Activated CD8-positive, alpha-beta T cell treated with anti-CD3 and anti-CD28 coated beads, Interleukin-2, amount 10 ng/mL, durations not matched to agents 7 days and 5 days (primary cell): ENCODE data around the gene AMBRA1. TPM values are rescaled to one million over a fixed set of nuclear protein-coding genes. Genes with fewer than 3 reads are reported as not detected.

Experiments
- ATAC-seq: fragments of 150-1000 bp; cut with Tn5 transposase; one replicate; pipeline ENCODE4 v1.10.0; 2021; ENCODE audit warnings: moderate library complexity
- CTCF ChIA-PET: fragments of 350-600 bp; sonication (Branson Sonifier 250); formaldehyde crosslinking; loops from one replicate; lab custom pipeline; 2021; ENCODE audit warnings: antibody characterized with exemption; lab: Charles Lee
- POLR2A ChIA-PET: fragments of 350-600 bp; sonication (Branson Sonifier 250); formaldehyde crosslinking; loops from one replicate; lab custom pipeline; 2021; ENCODE audit warnings: antibody characterized with exemption; lab: Charles Lee
- DNase-seq: peaks from one replicate; pipeline ENCODE4 v3.0.0-alpha.2; 2020
- H3K27ac Mint-ChIP-seq: one replicate; pipeline ENCODE4 v1.8.0; 2021; ENCODE audit warnings: mild to moderate bottlenecking, mixed read lengths
- H3K27me3 Mint-ChIP-seq: one replicate; pipeline ENCODE4 v1.8.0; 2021; ENCODE audit warnings: low read depth, mixed read lengths
- H3K36me3 Mint-ChIP-seq: one replicate; pipeline ENCODE4 v1.8.0; 2021; ENCODE audit warnings: low read depth, mixed read lengths
- H3K4me1 Mint-ChIP-seq: one replicate; pipeline ENCODE4 v1.8.0; 2021; ENCODE audit warnings: low read depth, mixed read lengths
- H3K4me3 Mint-ChIP-seq: one replicate; pipeline ENCODE4 v1.8.0; 2021; ENCODE audit warnings: mild to moderate bottlenecking, mixed read lengths
- H3K9me3 Mint-ChIP-seq: one replicate; pipeline ENCODE4 v1.8.0; 2022; ENCODE audit warnings: mixed read lengths; ENCODE audit not compliant: insufficient read depth
- total RNA-seq, 2 experiments: library from RNA; stranded (reverse); gene quantifications; one replicate each; pipeline ENCODE4 v1.2.3, GENCODE V29; 2021

AMBRA1 gene
- total RNA-seq, 2 experiments from 2014 or later = 34.0 to 35.1 TPM

GRCh38 chr11:46393759-46394158 lies 200.1 kb downstream of the AMBRA1 start:
- H3K4me1 Mint-ChIP-seq = peaks cover 20% of the 10 kb centered on the region
- POLR2A ChIA-PET = no interaction called here
- H3K36me3 Mint-ChIP-seq = peaks cover 12% of the 10 kb centered on the region
- ATAC-seq = no peak
- H3K27me3 Mint-ChIP-seq = peaks cover 33% of the 10 kb centered on the region
- CTCF ChIA-PET = interaction anchor here (1.5 kb wide), 1 partner anchor 135 kb away, joined by 5 read pairs; no protein-coding TSS in a partner anchor
- no peak overlapping the region for H3K4me3 Mint-ChIP-seq
- no peaks in the 10 kb centered on the region for H3K9me3 Mint-ChIP-seq
- no peak for DNase-seq
- H3K27ac Mint-ChIP-seq = no peak overlapping the region

GRCh38 chr11:46393231-46393616 lies 200.6 kb downstream of the AMBRA1 start:
- Mint-ChIP-seq H3K36me3 (peaks cover 12% of the 10 kb centered on the region), H3K27ac (no peak overlapping the region), H3K4me1 (peaks cover 24% of the 10 kb centered on the region)

GRCh38 chr11:46392421-46393230 lies 201.2 kb downstream of the AMBRA1 start:
- Mint-ChIP-seq H3K4me3 (peak overlapping the region; percentile 66), H3K9me3 (no peaks in the 10 kb centered on the region), H3K27ac (no peak overlapping the region), H3K36me3 (peaks cover 11% of the 10 kb centered on the region), H3K4me1 (peaks cover 28% of the 10 kb centered on the region), H3K27me3 (peaks cover 43% of the 10 kb centered on the region)
- peak; percentile 85 for ATAC-seq
- POLR2A ChIA-PET = no interaction called here
- CTCF ChIA-PET = interaction anchor here (0.9 to 4.9 kb wide), 5 partner anchors 12 to 137 kb away, joined by 3 to 13 read pairs (median 3); no protein-coding TSS in a partner anchor
- DNase-seq = peak; percentile 86

More at GRCh38 chr11:46393231-46393616, 200.6 kb downstream of the AMBRA1 start:
- ChIA-PET POLR2A (no interaction called here), CTCF (interaction anchor here (1.5 kb wide), 1 partner anchor 136 kb away, joined by 5 read pairs; no protein-coding TSS in a partner anchor)
- DNase-seq (no peak), ATAC-seq (no peak)
- Mint-ChIP-seq H3K27me3 (peaks cover 38% of the 10 kb centered on the region), H3K4me3 (peak overlapping the region; percentile 66), H3K9me3 (no peaks in the 10 kb centered on the region)

GRCh38 chr11:46391578-46392420 lies 202.0 kb downstream of the AMBRA1 start, which contains the start of gene CHRM4:
TSS of gene CHRM4 (minus strand) at chr11:46391776. CDS start at chr11:46386557, 5,219 bp downstream.
- CTCF ChIA-PET = interaction anchor here (0.9 to 4.9 kb wide), 5 partner anchors 13 to 137 kb away, joined by 3 to 13 read pairs (median 3); no protein-coding TSS in a partner anchor
- H3K4me3 Mint-ChIP-seq = peak within 1 kb of the TSS; percentile 66
- H3K9me3 Mint-ChIP-seq = no peaks in the 10 kb centered on the region
- no peak for DNase-seq
- peaks cover 3% of the 10 kb centered on the region for H3K36me3 Mint-ChIP-seq
- peaks cover 49% of the 10 kb centered on the region for H3K27me3 Mint-ChIP-seq
- POLR2A ChIA-PET = no interaction called here
- no peak within 1 kb of the TSS for H3K27ac Mint-ChIP-seq
- ATAC-seq = no peak
- H3K4me1 Mint-ChIP-seq = peaks cover 33% of the 10 kb centered on the region

- POLR2A ChIA-PET = no interaction called here
These were observed 202.6 kb downstream of the AMBRA1 start for GRCh38 chr11:46391186-46391577.

GRCh38 chr11:46390331-46391171 lies 203.3 kb downstream of the AMBRA1 start:
- Mint-ChIP-seq H3K4me1 (peaks cover 33% of the 10 kb centered on the region), H3K36me3 (peaks cover 2% of the 10 kb centered on the region), H3K9me3 (no peaks in the 10 kb centered on the region), H3K27me3 (peaks cover 60% of the 10 kb centered on the region), H3K27ac (no peak overlapping the region), H3K4me3 (no peak overlapping the region)
- DNase-seq (no peak), ATAC-seq (no peak)
- POLR2A ChIA-PET = no interaction called here
- CTCF ChIA-PET = interaction anchor here (0.6 to 4.9 kb wide), 6 partner anchors 9 to 353 kb away, joined by 3 to 13 read pairs (median 6); no protein-coding TSS in a partner anchor

More at GRCh38 chr11:46391186-46391577, 202.6 kb downstream of the AMBRA1 start:
- ATAC-seq = no peak
- no peak overlapping the region for H3K27ac Mint-ChIP-seq
- H3K36me3 Mint-ChIP-seq = peaks cover 3% of the 10 kb centered on the region
- H3K4me1 Mint-ChIP-seq = peaks cover 33% of the 10 kb centered on the region
- H3K4me3 Mint-ChIP-seq = no peak overlapping the region
- CTCF ChIA-PET = interaction anchor here (4.9 kb wide), 1 partner anchor 99 kb away, joined by 13 read pairs; no protein-coding TSS in a partner anchor
- H3K27me3 Mint-ChIP-seq = peaks cover 55% of the 10 kb centered on the region
- no peaks in the 10 kb centered on the region for H3K9me3 Mint-ChIP-seq
- DNase-seq = no peak

- Mint-ChIP-seq H3K4me1 (peaks cover 33% of the 10 kb centered on the region), H3K4me3 (peak overlapping the region; percentile 31), H3K27me3 (peaks cover 60% of the 10 kb centered on the region), H3K27ac (no peak overlapping the region), H3K36me3 (peaks cover 2% of the 10 kb centered on the region), H3K9me3 (no peaks in the 10 kb centered on the region)
- DNase-seq (peak; percentile 63), ATAC-seq (peak; percentile 43)
- POLR2A ChIA-PET = no interaction called here
- CTCF ChIA-PET = interaction anchor here (0.6 to 4.9 kb wide), 15 partner anchors 10 to 354 kb away, joined by 3 to 13 read pairs (median 4); no protein-coding TSS in a partner anchor
These were observed 204.1 kb downstream of the AMBRA1 start for GRCh38 chr11:46389450-46390330.

- DNase-seq (no peak), ATAC-seq (no peak)
- H3K27ac Mint-ChIP-seq = no peak overlapping the region
- ChIA-PET CTCF (interaction anchor here (0.6 to 4.9 kb wide), 21 partner anchors 9 to 355 kb away, joined by 3 to 13 read pairs (median 3); no protein-coding TSS in a partner anchor), POLR2A (no interaction called here)
- no peak overlapping the region for H3K4me3 Mint-ChIP-seq
- H3K9me3 Mint-ChIP-seq = no peaks in the 10 kb centered on the region
- peaks cover 33% of the 10 kb centered on the region for H3K4me1 Mint-ChIP-seq
- peaks cover 58% of the 10 kb centered on the region for H3K27me3 Mint-ChIP-seq
- peaks cover 2% of the 10 kb centered on the region for H3K36me3 Mint-ChIP-seq
These were observed 205.0 kb downstream of the AMBRA1 start for GRCh38 chr11:46388619-46389449.

- Mint-ChIP-seq H3K36me3 (peaks cover 2% of the 10 kb centered on the region), H3K4me1 (peaks cover 28% of the 10 kb centered on the region), H3K27me3 (peaks cover 58% of the 10 kb centered on the region), H3K4me3 (no peak overlapping the region), H3K9me3 (no peaks in the 10 kb centered on the region), H3K27ac (no peak overlapping the region)
- ChIA-PET POLR2A (no interaction called here), CTCF (interaction anchor here (0.6 to 4.9 kb wide), 17 partner anchors 8 to 230 kb away, joined by 3 to 13 read pairs (median 3); no protein-coding TSS in a partner anchor)
- DNase-seq (peak; percentile 49), ATAC-seq (peak; percentile 21)
These were observed 205.8 kb downstream of the AMBRA1 start for GRCh38 chr11:46387919-46388618.
